ENCODE results near the gene VASH1. TPM values are rescaled to one million over a fixed set of nuclear protein-coding genes. Genes with fewer than 3 reads are reported as not detected.

The VASH1 gene
- total RNA-seq, 2 donors from 2014 or later: 2.1 to 19.8 TPM

DNA sequence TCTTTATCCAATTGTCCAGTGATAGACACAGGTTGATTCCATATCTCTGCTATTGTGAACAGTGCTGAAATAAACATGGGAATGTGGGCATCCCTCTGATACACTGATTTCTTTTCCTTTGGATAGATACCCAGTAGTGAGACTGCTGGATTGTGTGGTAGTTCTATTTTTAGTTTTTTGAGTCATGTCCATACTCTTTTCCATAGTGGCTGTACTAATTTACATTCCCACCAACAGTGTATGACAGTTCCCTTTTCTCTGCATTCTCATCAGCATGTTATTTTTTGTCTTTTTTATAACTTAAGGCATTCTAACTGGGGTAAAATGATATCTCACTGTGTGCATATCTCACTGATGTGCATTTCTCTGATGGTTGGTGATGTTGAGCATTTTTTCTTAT lies 24.8 kb upstream of the VASH1 start:
- H3K36me3 ChIP-seq: no peaks in the 10 kb centered on the region
- H3K4me1 ChIP-seq (replicated peaks): no peaks in the 10 kb centered on the region
- no peak for DNase-seq (ENCODE audit: low spot score)
- no peaks in the 10 kb centered on the region for H3K27me3 ChIP-seq (replicated peaks; ENCODE audit: insufficient read depth)
- H3K4me3 ChIP-seq: no peak overlapping the region
- no peak overlapping the region for H3K27ac ChIP-seq
- TF ChIP-seq POLR2A (IDR thresholded peaks at IDR 0.05) (no peak), POLR2AphosphoS5 (IDR thresholded peaks at IDR 0.05) (no peak), CTCF (IDR thresholded peaks at IDR 0.05) (no peak)
- H3K9me3 ChIP-seq: no peaks in the 10 kb centered on the region
- intact Hi-C loops (cut with DNase I): no loop called here

DNA sequence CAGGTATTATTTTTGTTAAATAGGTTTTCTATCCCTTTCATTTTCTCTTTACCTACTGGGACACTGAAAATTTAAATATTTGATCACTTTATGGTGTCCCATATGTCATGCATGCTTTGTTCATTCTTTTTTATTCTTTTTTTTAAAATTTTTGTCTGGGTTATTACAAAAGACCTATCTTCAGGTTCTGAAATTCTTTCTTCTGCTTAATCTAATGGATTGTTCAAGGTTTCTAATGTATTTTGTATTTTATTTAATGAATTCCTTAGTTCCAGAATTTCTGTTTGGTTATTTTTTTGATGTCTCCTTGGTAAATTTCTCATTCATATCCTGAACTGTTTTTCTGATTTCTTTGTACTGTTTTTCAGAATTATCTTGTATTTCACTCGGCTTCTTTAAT lies 20.2 kb upstream of the VASH1 start:
- 97% methylated on average over 1 of the region's 1 CpG for WGBS

DNA sequence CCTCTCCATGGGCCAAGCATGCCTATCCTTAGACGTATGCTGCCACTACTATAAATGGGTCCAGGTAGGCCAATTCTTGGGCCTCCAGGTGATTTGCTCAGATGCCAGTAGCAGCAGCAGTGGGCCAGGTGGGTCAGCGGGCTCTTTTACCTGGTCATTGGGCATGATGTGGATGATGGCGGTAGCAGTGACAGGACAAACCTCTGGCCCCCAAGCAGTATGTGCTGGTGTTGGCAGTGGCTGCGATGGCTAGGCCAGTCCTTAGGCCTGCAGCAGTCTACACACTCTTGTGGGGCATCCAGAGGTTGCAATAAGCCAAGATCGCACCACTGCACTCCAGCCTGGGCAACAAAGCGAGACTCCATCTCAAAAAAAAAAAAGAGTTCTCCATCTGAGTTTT lies 19.1 kb upstream of the VASH1 start:
- no peaks in the 10 kb centered on the region for H3K9me3 ChIP-seq
- no peak for DNase-seq (ENCODE audit: low spot score)
- H3K4me3 ChIP-seq: no peak overlapping the region
- TF ChIP-seq POLR2AphosphoS5 (IDR thresholded peaks at IDR 0.05) (no peak), POLR2A (IDR thresholded peaks at IDR 0.05) (no peak)
- H3K36me3 ChIP-seq: no peaks in the 10 kb centered on the region
- no peaks in the 10 kb centered on the region for H3K27me3 ChIP-seq (replicated peaks; ENCODE audit: insufficient read depth)
- intact Hi-C loops (cut with DNase I): no loop called here
- H3K4me1 ChIP-seq (replicated peaks): no peaks in the 10 kb centered on the region
- WGBS: 67% methylated on average over 6 of the region's 6 CpGs
- no peak overlapping the region for H3K27ac ChIP-seq

More for the DNA sequence above, 20.2 kb upstream of the VASH1 start:
- Histone ChIP-seq H3K27me3 (replicated peaks; ENCODE audit: insufficient read depth) (no peaks in the 10 kb centered on the region), H3K4me1 (replicated peaks) (no peaks in the 10 kb centered on the region), H3K36me3 (no peaks in the 10 kb centered on the region), H3K4me3 (no peak overlapping the region), H3K9me3 (no peaks in the 10 kb centered on the region), H3K27ac (no peak overlapping the region)
- DNase-seq (ENCODE audit: low spot score): no peak
- intact Hi-C loops (cut with DNase I): no loop called here
- TF ChIP-seq POLR2A (IDR thresholded peaks at IDR 0.05): no peak
- TF ChIP-seq CTCF (IDR thresholded peaks at IDR 0.05): no peak
- TF ChIP-seq POLR2AphosphoS5 (IDR thresholded peaks at IDR 0.05): no peak

GRCh38 chr14:76742966-76743365 lies 18.3 kb upstream of the VASH1 start:
- Histone ChIP-seq H3K4me1 (replicated peaks) (no peaks in the 10 kb centered on the region), H3K36me3 (no peaks in the 10 kb centered on the region), H3K9me3 (no peaks in the 10 kb centered on the region), H3K27me3 (replicated peaks; ENCODE audit: insufficient read depth) (no peaks in the 10 kb centered on the region), H3K27ac (no peak overlapping the region), H3K4me3 (no peak overlapping the region)
- 84% methylated on average over 7 of the region's 7 CpGs for WGBS
- no peak for DNase-seq (ENCODE audit: low spot score)
- TF ChIP-seq CTCF (IDR thresholded peaks at IDR 0.05) (no peak), POLR2AphosphoS5 (IDR thresholded peaks at IDR 0.05) (no peak), POLR2A (IDR thresholded peaks at IDR 0.05) (no peak)
- intact Hi-C loops (cut with DNase I): no loop called here

DNA sequence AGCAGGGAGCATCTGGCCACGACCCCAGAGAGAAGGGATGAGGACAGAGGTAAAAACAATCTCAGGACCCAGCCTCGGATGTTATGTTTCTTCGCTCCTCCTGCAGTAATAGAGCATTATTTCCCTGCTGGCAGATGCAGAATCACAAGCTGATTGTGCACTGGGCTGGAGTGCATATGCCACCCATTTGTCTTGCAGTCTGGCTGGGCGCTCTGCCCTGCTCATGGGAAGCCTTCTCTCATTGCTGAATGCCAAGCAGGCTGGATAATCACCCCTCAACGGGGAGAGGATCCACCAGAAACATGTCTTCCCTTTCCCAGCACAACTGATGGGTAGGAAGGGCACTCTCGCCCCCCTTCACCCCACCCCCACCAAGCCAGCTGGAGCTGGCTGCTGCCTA lies 8.5 kb upstream of the VASH1 start:
- Histone ChIP-seq H3K4me3 (no peak overlapping the region), H3K4me1 (replicated peaks) (no peaks in the 10 kb centered on the region), H3K27me3 (replicated peaks; ENCODE audit: insufficient read depth) (no peaks in the 10 kb centered on the region), H3K27ac (no peak overlapping the region), H3K36me3 (no peaks in the 10 kb centered on the region), H3K9me3 (no peaks in the 10 kb centered on the region)
- DNase-seq (ENCODE audit: low spot score): no peak
- intact Hi-C loops (cut with DNase I): no loop called here
- 59% methylated on average over 6 of the region's 6 CpGs for WGBS
- TF ChIP-seq POLR2A (IDR thresholded peaks at IDR 0.05) (no peak), POLR2AphosphoS5 (IDR thresholded peaks at IDR 0.05) (no peak), CTCF (IDR thresholded peaks at IDR 0.05) (no peak)

Data from prostate gland (tissue), 2 donors.